ENCODE results near the gene FRA10AC1. TPM values are rescaled to one million over a fixed set of nuclear protein-coding genes. Genes with fewer than 3 reads are reported as not detected.

Gene FRA10AC1
- total and polyA plus RNA-seq, 10 of the 15 experiments (the other 5 are each of a cell fraction or from before 2014, with no cell fraction given), result 5.3 to 18.1 (median 9.9) TPM

- H2AFZ ChIP-seq (ENCODE audit: control insufficient read depth, low read depth, low read length), result no peak overlapping the region
- H3K4me2 ChIP-seq (ENCODE audit: control insufficient read depth, insufficient read depth), result no peak overlapping the region
- no peak overlapping the region for H3K4me3 ChIP-seq
- ChIA-PET SMC1A (ENCODE audit: uncharacterized antibody, unreplicated experiment) (interaction anchor here (5.1 kb wide), 1 partner anchor 14 kb away, joined by 24 read pairs; the partner anchor contains the start of gene FRA10AC1), RAD21 (ENCODE audit: unreplicated experiment) (no interaction called here), CTCF (no interaction called here), POLR2A (no interaction called here)
- no peaks in the 10 kb centered on the region for H3K36me3 ChIP-seq (ENCODE audit: control insufficient read depth in 2 of 2, insufficient read depth in 2 of 2, low read length in 1 of 2)
- peak; percentile 15 for ATAC-seq
- H3K27ac ChIP-seq (ENCODE audit: control insufficient read depth, insufficient read depth), result no peak overlapping the region
- H3K9ac ChIP-seq (ENCODE audit: control insufficient read depth, insufficient read depth, low read length), result no peak overlapping the region
- no TSS peak for BruUV-seq (replicated peaks)
- no peak for DNase-seq (ENCODE audit: low read depth, low spot score)
- no peaks in the 10 kb centered on the region for H3K27me3 ChIP-seq (replicated peaks in 1 of 2; ENCODE audit: control insufficient read depth in 2 of 2, insufficient read depth in 2 of 2, low read length in 1 of 2)
- no peaks in the 10 kb centered on the region for H3K79me2 ChIP-seq (ENCODE audit: control insufficient read depth, insufficient read depth, low read length)
- in situ Hi-C loops (cut with MboI), result no loop called here
- intact Hi-C loops (cut with micrococcal nuclease; ENCODE audit: unreplicated experiment), result no loop called here
- no peak for FAIRE-seq
- peaks cover 30% of the 10 kb centered on the region for H3K4me1 ChIP-seq (ENCODE audit: control insufficient read depth, insufficient read depth, low read length)
- 100% methylated on average over 1 of the region's 1 CpG for WGBS (ENCODE audit: insufficient coverage, insufficient replicate concordance, low lambda C conversion rate, missing lambda C conversion rate)
- no peaks in the 10 kb centered on the region for H4K20me1 ChIP-seq (ENCODE audit: control insufficient read depth, insufficient read depth)
- no peaks in the 10 kb centered on the region for H3K9me3 ChIP-seq (replicated peaks; ENCODE audit: control insufficient read depth, insufficient read depth, low read length)
- TF ChIP-seq SIX5 (IDR thresholded peaks at IDR 0.05; ENCODE audit: low read depth, low read length, severe bottlenecking), result no peak
- no peak for TF ChIP-seq NBN (IDR thresholded peaks at IDR 0.05)
- no peak for TF ChIP-seq BRCA1 (IDR thresholded peaks at IDR 0.05; ENCODE audit: low read depth, low read length)
- TF ChIP-seq PAX8 (IDR thresholded peaks at IDR 0.05), result no peak
- TF ChIP-seq KAT2A (conservative IDR thresholded peaks at IDR 0.05; ENCODE audit: control insufficient read depth, low read depth, low read length), result no peak
- no peak for TF ChIP-seq NFIC (IDR thresholded peaks at IDR 0.05; ENCODE audit: low read depth, low read length)
- TF ChIP-seq CHD4 (IDR thresholded peaks at IDR 0.05), result no peak
- TF ChIP-seq ZBTB4 (CRISPR knock-in tag; IDR thresholded peaks at IDR 0.05), result no peak
- no peak for TF ChIP-seq ZNF274 (IDR thresholded peaks at IDR 0.05; ENCODE audit: insufficient read depth, insufficient read length)
- TF ChIP-seq USF1 (IDR thresholded peaks at IDR 0.05; ENCODE audit: borderline replicate concordance, extremely low read length, insufficient read depth, low read depth, low read length), result no peak
- TF ChIP-seq ZNF207 (IDR thresholded peaks at IDR 0.05; ENCODE audit: borderline replicate concordance), result no peak
- no peak for TF ChIP-seq ZNF592 (IDR thresholded peaks at IDR 0.05)
- TF ChIP-seq HDGF (IDR thresholded peaks at IDR 0.05), result no peak
- no peak for TF ChIP-seq STAT3 (IDR thresholded peaks at IDR 0.05; ENCODE audit: low read depth, low read length)
- TF ChIP-seq HDAC6 (IDR thresholded peaks at IDR 0.05; ENCODE audit: unreplicated experiment), result no peak
- no peak for TF ChIP-seq RB1 (IDR thresholded peaks at IDR 0.05; ENCODE audit: borderline replicate concordance)
- no peak for TF ChIP-seq EP300 (IDR thresholded peaks at IDR 0.05; ENCODE audit: borderline replicate concordance in 1 of 2, control insufficient read depth in 1 of 2, low read depth in 2 of 2, low read length in 2 of 2)
- no peak for TF ChIP-seq MAX (IDR thresholded peaks at IDR 0.05; ENCODE audit: low read depth, low read length)
Observed at GRCh38 chr10:93716766-93717165, 14.4 kb upstream of the FRA10AC1 start.
